Occipital lobe (tissue), 3 donors: ENCODE results near the gene CCDC43. TPM values are rescaled to one million over a fixed set of nuclear protein-coding genes. Genes with fewer than 3 reads are reported as not detected.

Experiments
- DNase-seq: peaks from one replicate; lab custom pipeline; 2025; lab: John Stamatoyannopoulos, UW
- small RNA-seq: library from RNA; depleted of rRNA; stranded (forward); fragments of <200 nt; gene quantifications from one replicate; pipeline ENCODE3, GENCODE V24; 2014
- total RNA-seq: library from RNA; depleted of rRNA; stranded (reverse); fragments of >200 nt; gene quantifications from one replicate; pipeline ENCODE4 v1.2.3, GENCODE V29; 2014

Gene CCDC43
- total RNA-seq, 1 donor from 2014 or later, result 39.1 TPM

GRCh38 chr17:44627513-44628242 is 61.9 kb downstream of the CCDC43 start:
- no peak for DNase-seq

Small RNA genes lying within 50 kb of the gene (small RNA-seq; reads per million reads assigned to genes)
- gene RN7SL819P (not detected), gene SMCO4P1 (not detected)

Other genes with a start within 250 kb of the CCDC43 start
- 38.8 TPM for gene GPATCH8, start 186.4 kb downstream of the CCDC43 start, total RNA-seq
- 6.9 TPM for gene FZD2, start 132.3 kb downstream of the CCDC43 start, total RNA-seq
- gene MEIOC, start 33.3 kb downstream of the CCDC43 start, total RNA-seq, result 0.47 TPM
- 3.1 TPM for gene DBF4B, start 18.9 kb upstream of the CCDC43 start, total RNA-seq
- gene ADAM11, start 69.2 kb upstream of the CCDC43 start, total RNA-seq, result 19.0 TPM
- gene GJC1, start 140.5 kb upstream of the CCDC43 start, total RNA-seq, result 81.3 TPM
- 3.7 TPM for gene HIGD1B, start 158.1 kb upstream of the CCDC43 start, total RNA-seq
- 88.9 TPM for gene EFTUD2, start 209.7 kb upstream of the CCDC43 start, total RNA-seq
- 708 TPM for gene GFAP, start 225.7 kb upstream of the CCDC43 start, total RNA-seq